K562 (cell line): Measurements from ENCODE around the gene DOLPP1. TPM values are rescaled to one million over a fixed set of nuclear protein-coding genes. Genes with fewer than 3 reads are reported as not detected.

ENCODE experiments used
- ASH1L ChIP-seq: fragments of 450-650 bp; IDR thresholded peaks from 2 replicates; pipeline ENCODE4 v1.6.1; 2018; ENCODE audit warnings: borderline replicate concordance, mild to moderate bottlenecking, low read depth; ENCODE audit not compliant: partially characterized antibody
- CC2D1A ChIP-seq: fragments of 450-650 bp; IDR thresholded peaks from 2 replicates; pipeline ENCODE4 v1.6.1; 2017; ENCODE audit warnings: mild to moderate bottlenecking
- CCNT2 ChIP-seq: IDR thresholded peaks from 2 replicates; pipeline ENCODE4 v1.6.1; 2011; ENCODE audit warnings: borderline replicate concordance, low read depth, mild to moderate bottlenecking, moderate library complexity, mixed read lengths, low read length; ENCODE audit not compliant: insufficient read length; ENCODE audit errors: extremely low read depth
- CSDE1 ChIP-seq, 2 experiments: fragments of 450-650 bp; IDR thresholded peaks; 2 replicates each; pipeline ENCODE4 v1.6.1; 2016; ENCODE audit warnings: mild to moderate bottlenecking in 1 of 2
- E2F3 ChIP-seq: fragments of 250-450 bp; sonication (Bioruptor Pico); IDR thresholded peaks from 2 replicates; pipeline ENCODE4 v1.4.0; 2020; ENCODE audit warnings: mild to moderate bottlenecking
- HOXB6 ChIP-seq: fragments of 250-450 bp; sonication (Bioruptor Pico); IDR thresholded peaks from 2 replicates; pipeline ENCODE4 v1.5.1; 2022; ENCODE audit warnings: mild to moderate bottlenecking, borderline replicate concordance
- MYC ChIP-seq, 2 experiments: fragments of 250-450 bp in 1 of 2; sonication (Bioruptor Pico) in 1 of 2; IDR thresholded peaks; 2 replicates each; pipeline versions ENCODE4 v1.5.1 to v1.6.1; 2012 to 2021; ENCODE audit warnings: low read depth in 2 of 2, borderline replicate concordance in 1 of 2, improper control_type of control experiment in 1 of 2, low read length in 1 of 2, mild to moderate bottlenecking in 1 of 2, moderate library complexity in 1 of 2
- NR2C1 ChIP-seq, 2 experiments: fragments of 450-650 bp; IDR thresholded peaks; 2 replicates each; pipeline ENCODE4 v1.6.1; 2017; ENCODE audit warnings: mild to moderate bottlenecking in 2 of 2, antibody characterized with exemption in 1 of 2, inconsistent platforms in 1 of 2, missing compliant biosample characterization in 1 of 2, missing genetic modification characterization in 1 of 2
- SNIP1 ChIP-seq: fragments of 450-650 bp; IDR thresholded peaks from 2 replicates; pipeline ENCODE4 v1.7.1; 2017; ENCODE audit warnings: low read depth, mild to moderate bottlenecking
- ZFP1 ChIP-seq: fragments of 450-650 bp; formaldehyde crosslinking; IDR thresholded peaks from 2 replicates; pipeline ENCODE4 v1.4.0; 2020; ENCODE audit warnings: mild to moderate bottlenecking, mixed read lengths
- ZFX ChIP-seq: sonication (generic); formaldehyde crosslinking; IDR thresholded peaks from 2 replicates; pipeline ENCODE4 v1.8.0; 2022; ENCODE audit warnings: mild to moderate bottlenecking, missing genetic modification reagents, moderate library complexity
- ZNF239 ChIP-seq: fragments of 250-450 bp; sonication (Bioruptor Pico); IDR thresholded peaks from 2 replicates; pipeline ENCODE4 v1.4.0; 2020; ENCODE audit warnings: mild to moderate bottlenecking
- ZNF589 ChIP-seq: fragments of 200-800 bp; sonication (Bioruptor generic); IDR thresholded peaks from 2 replicates; pipeline ENCODE4 v1.6.1; 2016; ENCODE audit warnings: low read depth, missing genetic modification characterization, missing compliant biosample characterization
- polyA plus RNA-seq, 8 experiments: library from polyadenylated mRNA; depleted of rRNA in 4 of 8; stranded (reverse) in 5 of 8; unstranded in 3 of 8; fragments of >200 nt; fragmentation: Nextera tagmentation in 2 of 8; fragmentation: Illumina TruSeq in 1 of 8; extraction: Ambion mirVana in 2 of 8; extraction: Trizol in 1 of 8; gene quantifications; 2 replicates each; pipeline versions ENCODE4 v1.2.1 to v1.2.3, GENCODE V29; 2011 to 2014; ENCODE audit warnings: inconsistent platforms in 1 of 8, missing spikeins in 1 of 8
- total RNA-seq, 7 experiments: library from RNA; depleted of rRNA in 6 of 7; stranded (reverse); fragments of >200 nt in 6 of 7; fragmentation: Illumina TruSeq in 2 of 7; extraction: Trizol in 2 of 7; gene quantifications; 2 replicates each; pipeline versions ENCODE4 v1.2.1 to v1.2.3, GENCODE V29; 2011 to 2021; ENCODE audit warnings: low replicate concordance in 1 of 7
- TF ChIP-seq, protein P1 (sequence below): fragments of 250-450 bp; sonication (Bioruptor Pico); IDR thresholded peaks from 2 replicates; pipeline ENCODE4 v1.5.0; 2021; ENCODE audit warnings: mild to moderate bottlenecking, moderate library complexity
- TF ChIP-seq, protein P2 (sequence below): fragments of 450-650 bp; formaldehyde crosslinking; conservative IDR thresholded peaks from 2 replicates; pipeline ENCODE4 v1.4.0; 2022; ENCODE audit warnings: mild to moderate bottlenecking, missing genetic modification characterization
- TF ChIP-seq, protein P3 (sequence below): fragments of 250-450 bp; sonication (Bioruptor Pico); IDR thresholded peaks from 2 replicates; pipeline ENCODE4 v1.8.0; 2022; ENCODE audit warnings: inconsistent platforms, mild to moderate bottlenecking, moderate library complexity, borderline replicate concordance
- TF ChIP-seq, protein P4 (sequence below): fragments of 150-350 bp; IDR thresholded peaks from 2 replicates; pipeline ENCODE4 v1.6.1; 2014; ENCODE audit warnings: low read depth, mild to moderate bottlenecking, low read length, borderline replicate concordance

Gene DOLPP1
- total and polyA plus RNA-seq, 9 of the 15 experiments (the other 6 are each of a cell fraction or from before 2014, with no cell fraction given): 3.0 to 39.8 (median 30.5) TPM

DNA sequence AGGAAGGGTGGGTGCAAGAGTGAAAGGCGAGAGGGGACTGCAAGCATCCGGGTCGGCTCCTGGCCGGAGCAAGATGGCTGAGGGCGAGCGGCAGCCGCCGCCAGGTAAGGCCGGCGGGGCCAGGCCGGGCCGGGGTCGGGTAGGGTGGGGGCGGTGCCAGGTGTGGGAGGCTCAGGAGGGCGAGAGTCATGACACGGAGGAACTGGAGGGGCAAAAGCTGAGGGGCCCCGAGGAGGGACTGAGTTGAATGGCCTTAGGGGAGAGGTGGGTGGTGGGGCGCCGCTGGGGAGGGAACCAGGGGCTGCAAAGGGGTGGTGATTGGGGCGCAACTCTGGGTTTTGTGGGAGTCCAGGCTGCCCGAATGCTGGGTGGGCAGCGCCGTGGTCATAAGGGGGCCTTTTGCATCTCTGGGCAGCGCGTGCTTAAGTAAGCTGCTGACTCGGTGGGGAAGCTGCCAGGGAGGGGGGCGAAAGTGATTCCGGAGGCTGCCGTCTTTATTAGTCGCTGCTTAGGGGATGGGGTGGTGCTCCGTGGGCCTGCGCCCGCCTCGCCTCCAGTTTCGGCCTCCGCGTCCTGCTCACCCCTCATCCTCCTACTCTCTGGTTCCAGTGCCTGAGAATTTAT is 30.7 kb downstream of the DOLPP1 start (continued):
- TF ChIP-seq, protein P1, sequence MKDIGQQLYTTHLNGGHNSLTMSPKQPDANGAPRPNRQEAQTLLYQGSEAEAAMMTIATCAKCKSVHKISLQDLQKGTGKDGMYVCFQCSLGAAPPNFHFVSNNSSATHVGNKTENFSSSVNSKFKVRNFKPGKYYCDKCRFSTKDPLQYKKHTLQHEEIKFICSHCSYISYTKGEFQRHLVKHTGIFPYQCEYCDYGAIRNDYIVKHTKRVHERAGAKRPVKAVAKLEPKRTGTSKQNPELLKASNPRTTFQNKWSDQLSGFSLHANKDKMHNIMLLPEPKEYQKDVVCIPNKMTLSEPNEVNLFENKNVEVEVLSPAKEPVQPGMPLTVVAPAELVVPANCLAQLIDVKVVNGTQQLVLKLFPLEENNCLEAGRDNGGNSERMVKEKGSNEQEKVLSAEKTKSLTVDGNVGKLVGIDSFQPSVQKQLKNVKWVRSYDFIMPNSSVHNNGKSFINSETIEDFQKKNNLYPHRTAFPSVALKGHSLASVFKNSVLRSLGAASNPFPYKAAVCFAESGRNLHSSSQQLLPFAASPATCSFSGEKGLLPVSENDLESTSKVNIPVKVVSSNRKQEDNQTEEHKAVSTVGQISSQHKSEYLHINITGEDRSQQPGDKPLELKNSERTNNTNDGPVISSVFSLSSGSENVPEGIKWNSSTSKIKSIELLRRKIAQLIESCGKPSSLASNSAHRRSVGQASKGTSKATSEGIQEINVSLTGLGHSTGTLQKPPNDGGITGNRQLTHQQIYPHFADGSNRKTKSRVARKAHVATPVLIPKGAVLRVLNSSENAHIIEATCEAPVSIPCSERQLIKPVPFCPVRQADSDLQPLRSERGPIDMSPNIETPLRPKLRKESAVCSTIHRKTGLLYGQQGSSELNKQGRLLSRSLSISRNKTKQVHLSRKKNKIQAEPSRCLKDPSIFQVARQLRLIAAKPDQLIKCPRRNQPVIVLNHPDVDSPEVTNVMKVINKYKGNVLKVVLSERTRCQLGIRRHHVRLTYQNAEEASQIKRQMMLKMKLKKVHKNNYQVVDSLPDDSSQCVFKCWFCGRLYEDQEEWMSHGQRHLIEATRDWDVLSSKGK (CRISPR knock-in tag): no peak
- TF ChIP-seq E2F3: no peak
- TF ChIP-seq NR2C1 (IDR thresholded peaks at IDR 0.05): no peak
- no peak for TF ChIP-seq NR2C1 (tag; IDR thresholded peaks at IDR 0.05)
- peak; percentile 61; the same call in 1 of the 2 replicates for TF ChIP-seq ZFX (CRISPR knock-in tag)
- TF ChIP-seq HOXB6 (CRISPR knock-in tag): no peak
- no peak for TF ChIP-seq CCNT2
- 0 out of 2 replicates have a peak, but pooled peaks have one; percentile 8 for TF ChIP-seq MYC (IDR thresholded peaks at IDR 0.05; ENCODE audit: low read depth, low read length)
- no peak for TF ChIP-seq MYC (CRISPR knock-in tag; IDR thresholded peaks at IDR 0.05; ENCODE audit: borderline replicate concordance, low read depth)
- no peak for TF ChIP-seq ZNF589 (CRISPR knock-in tag)
- TF ChIP-seq, protein P2, sequence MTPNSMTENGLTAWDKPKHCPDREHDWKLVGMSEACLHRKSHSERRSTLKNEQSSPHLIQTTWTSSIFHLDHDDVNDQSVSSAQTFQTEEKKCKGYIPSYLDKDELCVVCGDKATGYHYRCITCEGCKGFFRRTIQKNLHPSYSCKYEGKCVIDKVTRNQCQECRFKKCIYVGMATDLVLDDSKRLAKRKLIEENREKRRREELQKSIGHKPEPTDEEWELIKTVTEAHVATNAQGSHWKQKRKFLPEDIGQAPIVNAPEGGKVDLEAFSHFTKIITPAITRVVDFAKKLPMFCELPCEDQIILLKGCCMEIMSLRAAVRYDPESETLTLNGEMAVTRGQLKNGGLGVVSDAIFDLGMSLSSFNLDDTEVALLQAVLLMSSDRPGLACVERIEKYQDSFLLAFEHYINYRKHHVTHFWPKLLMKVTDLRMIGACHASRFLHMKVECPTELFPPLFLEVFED (CRISPR knock-in tag): no peak
- TF ChIP-seq, protein P3, sequence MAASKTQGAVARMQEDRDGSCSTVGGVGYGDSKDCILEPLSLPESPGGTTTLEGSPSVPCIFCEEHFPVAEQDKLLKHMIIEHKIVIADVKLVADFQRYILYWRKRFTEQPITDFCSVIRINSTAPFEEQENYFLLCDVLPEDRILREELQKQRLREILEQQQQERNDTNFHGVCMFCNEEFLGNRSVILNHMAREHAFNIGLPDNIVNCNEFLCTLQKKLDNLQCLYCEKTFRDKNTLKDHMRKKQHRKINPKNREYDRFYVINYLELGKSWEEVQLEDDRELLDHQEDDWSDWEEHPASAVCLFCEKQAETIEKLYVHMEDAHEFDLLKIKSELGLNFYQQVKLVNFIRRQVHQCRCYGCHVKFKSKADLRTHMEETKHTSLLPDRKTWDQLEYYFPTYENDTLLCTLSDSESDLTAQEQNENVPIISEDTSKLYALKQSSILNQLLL (CRISPR knock-in tag): no peak
- TF ChIP-seq, protein P4, sequence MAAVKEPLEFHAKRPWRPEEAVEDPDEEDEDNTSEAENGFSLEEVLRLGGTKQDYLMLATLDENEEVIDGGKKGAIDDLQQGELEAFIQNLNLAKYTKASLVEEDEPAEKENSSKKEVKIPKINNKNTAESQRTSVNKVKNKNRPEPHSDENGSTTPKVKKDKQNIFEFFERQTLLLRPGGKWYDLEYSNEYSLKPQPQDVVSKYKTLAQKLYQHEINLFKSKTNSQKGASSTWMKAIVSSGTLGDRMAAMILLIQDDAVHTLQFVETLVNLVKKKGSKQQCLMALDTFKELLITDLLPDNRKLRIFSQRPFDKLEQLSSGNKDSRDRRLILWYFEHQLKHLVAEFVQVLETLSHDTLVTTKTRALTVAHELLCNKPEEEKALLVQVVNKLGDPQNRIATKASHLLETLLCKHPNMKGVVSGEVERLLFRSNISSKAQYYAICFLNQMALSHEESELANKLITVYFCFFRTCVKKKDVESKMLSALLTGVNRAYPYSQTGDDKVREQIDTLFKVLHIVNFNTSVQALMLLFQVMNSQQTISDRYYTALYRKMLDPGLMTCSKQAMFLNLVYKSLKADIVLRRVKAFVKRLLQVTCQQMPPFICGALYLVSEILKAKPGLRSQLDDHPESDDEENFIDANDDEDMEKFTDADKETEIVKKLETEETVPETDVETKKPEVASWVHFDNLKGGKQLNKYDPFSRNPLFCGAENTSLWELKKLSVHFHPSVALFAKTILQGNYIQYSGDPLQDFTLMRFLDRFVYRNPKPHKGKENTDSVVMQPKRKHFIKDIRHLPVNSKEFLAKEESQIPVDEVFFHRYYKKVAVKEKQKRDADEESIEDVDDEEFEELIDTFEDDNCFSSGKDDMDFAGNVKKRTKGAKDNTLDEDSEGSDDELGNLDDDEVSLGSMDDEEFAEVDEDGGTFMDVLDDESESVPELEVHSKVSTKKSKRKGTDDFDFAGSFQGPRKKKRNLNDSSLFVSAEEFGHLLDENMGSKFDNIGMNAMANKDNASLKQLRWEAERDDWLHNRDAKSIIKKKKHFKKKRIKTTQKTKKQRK: no peak
- TF ChIP-seq SNIP1: no peak
- no peak for TF ChIP-seq CC2D1A
- no peak for TF ChIP-seq ZFP1 (CRISPR knock-in tag)
- TF ChIP-seq ASH1L: no peak
- TF ChIP-seq ZNF239: no peak
- TF ChIP-seq CSDE1 (IDR thresholded peaks at IDR 0.05): no peak; a peak in 1 of 4 replicates
